NCI-H1436 treated with DMSO at 0.1 percent for 48 hours (cell line): ENCODE results near the gene ADARB2.
"Not testable (repeated sequence)": the region's sequence is repeated elsewhere in the genome, so short reads cannot be mapped to it uniquely, and the experiment has no call there.

Experiments
- DNase-seq: peaks from one replicate; lab custom pipeline; 2025; lab: John Stamatoyannopoulos, UW

ADARB2 gene

DNA sequence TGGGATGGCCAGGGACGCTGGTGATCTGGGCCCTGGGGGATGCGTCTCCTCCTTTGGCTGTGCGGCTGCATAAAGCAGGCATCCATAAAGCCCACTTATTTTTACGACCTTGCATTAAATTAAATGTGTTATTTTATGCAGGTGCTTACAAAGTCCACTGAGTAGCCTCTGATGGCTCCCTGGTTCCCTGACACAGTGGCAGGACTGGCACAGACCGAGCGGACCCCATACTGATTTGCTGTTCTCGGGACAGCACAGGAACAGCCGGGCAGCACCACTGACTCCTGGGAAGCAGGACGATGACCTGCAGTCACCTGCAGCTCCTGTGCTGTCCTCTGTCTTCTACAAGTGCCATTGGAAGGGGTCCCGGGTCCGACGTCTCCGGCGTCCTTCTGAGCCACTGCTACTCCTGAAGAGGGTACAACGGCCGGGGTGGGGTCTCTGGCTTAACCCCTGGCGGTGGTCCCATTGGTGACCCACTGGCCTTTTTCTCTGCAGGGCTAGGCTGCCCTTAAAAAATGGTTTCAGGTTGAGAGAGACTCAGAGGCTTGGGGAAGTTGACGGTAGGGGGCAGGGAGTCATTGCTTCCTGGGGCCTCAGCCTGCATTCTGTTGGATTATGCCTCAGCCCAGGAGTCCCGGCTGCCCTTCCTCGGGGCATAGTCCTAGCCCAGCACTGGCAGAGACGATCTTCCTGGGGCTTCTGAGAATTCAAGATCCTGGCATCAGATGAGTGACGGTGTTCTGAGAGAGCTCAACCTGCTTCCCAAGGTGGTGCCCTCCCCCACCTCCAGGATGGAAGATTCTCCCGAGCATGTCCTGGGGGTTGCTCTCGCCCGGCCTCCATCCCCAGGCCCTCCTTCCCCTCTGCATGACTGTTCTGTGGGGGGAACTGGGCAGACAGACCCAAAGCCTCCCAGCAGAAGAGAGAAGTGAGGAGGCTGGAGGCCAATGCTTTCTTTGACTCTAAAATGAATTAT is 330.1 kb downstream of the ADARB2 start:
- no peak for DNase-seq

DNA sequence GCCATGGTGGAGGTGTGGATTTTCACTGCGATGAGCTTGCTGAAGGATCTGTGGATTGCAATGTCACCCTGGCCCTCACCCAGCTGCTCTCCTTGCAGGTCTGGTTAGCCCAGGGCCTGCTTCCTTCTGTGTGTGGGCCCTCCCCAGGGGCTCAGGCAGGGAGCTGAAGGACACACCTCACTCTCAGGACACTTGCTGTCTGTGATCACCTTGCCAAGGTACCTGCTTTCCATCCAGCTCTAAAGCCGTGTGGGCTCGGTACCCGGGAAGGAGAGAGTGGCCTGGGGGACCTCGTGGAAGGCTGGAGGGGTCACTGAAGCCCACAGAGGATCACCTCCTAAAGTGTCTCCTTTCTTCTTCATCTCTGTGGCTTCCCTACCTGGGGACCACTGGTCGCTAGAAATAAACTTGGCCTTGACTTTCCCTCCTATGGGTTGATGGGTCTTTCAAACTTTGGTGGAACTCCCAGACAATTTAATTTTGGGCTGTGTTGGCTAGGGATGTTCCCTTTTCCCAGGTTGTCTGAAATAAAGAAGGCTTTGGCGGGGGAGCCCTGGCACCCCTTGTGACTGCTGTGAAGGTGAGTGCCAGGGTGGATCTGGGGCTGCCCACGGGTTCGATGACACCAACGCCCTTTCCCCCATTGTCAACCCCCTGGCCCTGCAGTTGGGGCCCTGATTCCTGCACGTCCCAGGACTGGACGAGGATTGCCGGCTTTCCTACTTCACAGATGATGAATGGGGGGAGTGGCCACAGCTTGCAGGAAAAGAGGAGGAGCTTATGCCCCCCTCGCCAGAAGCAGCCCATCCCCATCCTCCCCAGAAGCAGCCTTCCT is 331.0 kb downstream of the ADARB2 start:
- DNase-seq: no peak

DNA sequence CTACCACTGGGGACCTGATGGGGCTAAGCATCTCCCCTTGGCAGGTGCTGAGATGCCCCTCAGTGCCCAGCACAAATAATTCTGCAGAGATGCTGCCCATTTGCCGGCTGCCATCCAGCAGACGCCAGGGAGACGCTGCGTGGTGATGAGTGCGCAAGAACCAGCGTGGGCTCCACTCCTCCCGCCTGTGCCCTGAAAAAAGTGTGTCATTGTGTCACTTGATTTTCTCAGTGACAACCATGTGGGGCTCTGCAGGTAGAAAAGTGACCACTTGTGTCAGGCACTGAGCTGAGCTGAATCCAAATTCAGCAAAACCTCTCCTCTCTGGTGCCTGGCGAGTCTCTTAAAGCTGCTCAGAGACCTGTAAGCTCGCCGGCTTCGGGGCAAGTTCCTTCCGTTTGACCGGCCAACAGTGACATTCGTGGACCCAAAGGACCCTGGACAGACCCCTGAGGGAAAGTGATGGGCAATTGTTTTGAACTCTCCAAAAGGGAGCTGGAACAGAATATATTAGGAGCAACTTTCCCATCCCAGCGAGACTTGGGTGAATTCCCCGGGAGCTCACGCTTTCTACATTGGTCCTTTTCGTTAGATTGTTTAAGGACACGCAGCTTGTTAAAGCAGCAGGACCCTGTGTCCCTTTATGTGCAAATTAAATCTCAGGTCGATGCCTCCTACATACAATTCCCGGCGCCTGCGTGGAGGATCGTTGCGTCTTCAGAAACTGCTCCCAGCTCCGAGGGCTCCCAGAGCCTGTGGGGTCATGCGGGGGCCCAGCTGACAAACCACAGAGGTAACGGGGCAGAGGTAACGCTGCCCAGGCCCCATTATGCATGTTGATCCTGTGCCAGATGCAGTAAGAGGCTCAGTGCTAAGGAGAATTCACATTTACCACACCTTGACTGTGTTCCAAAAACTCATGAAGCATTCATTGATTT is 332.7 kb downstream of the ADARB2 start:
- no peak for DNase-seq

DNA sequence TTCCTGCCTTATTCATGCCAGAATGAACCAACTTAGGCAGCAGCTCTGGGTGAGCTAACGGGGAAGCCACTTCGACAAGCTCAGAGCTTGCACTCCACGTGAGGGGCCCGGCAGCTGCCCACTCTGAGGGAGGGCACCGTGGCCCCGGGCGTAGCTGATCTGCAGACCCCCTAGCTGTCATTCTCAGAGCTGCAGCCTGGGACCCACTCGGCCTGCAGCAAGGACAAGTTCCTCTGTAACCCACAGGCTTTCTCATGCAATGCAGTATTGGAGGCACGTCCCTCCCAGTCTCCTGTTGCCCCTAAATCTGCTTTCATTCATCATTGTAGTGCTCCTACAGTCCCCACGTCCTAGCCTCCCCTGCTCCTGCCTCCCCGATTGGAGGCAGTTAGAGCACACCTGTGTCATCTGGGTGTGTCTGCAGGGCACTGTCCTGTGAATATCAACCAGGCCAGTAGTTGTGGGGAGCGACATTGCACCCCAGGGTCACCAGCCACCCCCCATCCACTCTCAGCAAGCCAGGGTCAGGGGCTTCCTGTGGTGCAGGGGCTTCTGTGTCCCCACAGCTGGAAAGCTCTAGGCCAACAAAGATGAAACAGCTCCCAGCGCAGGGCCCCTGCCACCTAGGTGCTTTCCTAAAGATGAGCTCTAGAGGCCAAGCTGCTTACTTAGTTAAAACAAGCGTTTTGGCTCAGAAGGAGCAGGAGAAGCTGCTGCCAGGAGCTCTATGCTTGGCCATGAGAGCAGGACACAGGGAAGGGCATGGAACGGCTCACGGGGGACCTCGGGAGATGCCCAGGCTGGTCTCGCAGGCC is 333.6 kb downstream of the ADARB2 start:
- DNase-seq: no peak

DNA sequence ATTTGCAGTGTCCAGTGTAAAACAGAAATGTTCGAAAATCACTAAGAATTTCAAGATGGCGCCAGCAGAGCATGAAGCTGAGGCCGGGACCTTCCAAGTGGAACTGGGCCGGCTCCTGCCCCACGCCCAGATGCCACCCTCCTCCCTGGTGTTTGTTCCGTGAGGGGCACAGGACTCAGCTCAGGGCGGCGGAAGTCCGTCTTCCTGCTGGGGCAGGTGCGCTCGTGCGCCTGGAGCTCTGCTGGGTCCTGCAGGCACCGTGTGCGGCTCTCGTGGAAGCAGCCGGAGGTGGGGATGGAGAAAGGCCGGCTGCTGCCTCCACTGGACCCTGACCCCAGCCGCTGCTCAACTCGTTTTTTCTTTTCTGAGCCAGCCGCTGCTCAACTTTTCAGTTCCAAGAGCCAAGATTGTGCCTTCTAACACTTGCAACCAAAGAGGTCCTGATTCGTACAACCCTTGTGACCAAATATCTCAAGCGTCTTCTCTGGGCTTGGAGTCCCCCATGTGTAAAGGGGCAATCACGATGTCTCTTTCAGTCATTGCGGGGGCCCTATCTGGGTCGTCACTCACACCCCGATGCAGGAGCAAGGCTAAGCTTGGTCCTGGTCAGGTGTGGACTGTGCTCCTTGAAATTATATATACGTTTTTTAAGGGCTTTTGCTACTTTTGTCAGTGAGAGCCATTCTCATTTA is 334.4 kb downstream of the ADARB2 start:
- no peak for DNase-seq

GRCh38 chr10:1402016-1402770 is 335.1 kb downstream of the ADARB2 start:
- no peak for DNase-seq

GRCh38 chr10:1401071-1401965 is 336.0 kb downstream of the ADARB2 start:
- no peak for DNase-seq

DNA sequence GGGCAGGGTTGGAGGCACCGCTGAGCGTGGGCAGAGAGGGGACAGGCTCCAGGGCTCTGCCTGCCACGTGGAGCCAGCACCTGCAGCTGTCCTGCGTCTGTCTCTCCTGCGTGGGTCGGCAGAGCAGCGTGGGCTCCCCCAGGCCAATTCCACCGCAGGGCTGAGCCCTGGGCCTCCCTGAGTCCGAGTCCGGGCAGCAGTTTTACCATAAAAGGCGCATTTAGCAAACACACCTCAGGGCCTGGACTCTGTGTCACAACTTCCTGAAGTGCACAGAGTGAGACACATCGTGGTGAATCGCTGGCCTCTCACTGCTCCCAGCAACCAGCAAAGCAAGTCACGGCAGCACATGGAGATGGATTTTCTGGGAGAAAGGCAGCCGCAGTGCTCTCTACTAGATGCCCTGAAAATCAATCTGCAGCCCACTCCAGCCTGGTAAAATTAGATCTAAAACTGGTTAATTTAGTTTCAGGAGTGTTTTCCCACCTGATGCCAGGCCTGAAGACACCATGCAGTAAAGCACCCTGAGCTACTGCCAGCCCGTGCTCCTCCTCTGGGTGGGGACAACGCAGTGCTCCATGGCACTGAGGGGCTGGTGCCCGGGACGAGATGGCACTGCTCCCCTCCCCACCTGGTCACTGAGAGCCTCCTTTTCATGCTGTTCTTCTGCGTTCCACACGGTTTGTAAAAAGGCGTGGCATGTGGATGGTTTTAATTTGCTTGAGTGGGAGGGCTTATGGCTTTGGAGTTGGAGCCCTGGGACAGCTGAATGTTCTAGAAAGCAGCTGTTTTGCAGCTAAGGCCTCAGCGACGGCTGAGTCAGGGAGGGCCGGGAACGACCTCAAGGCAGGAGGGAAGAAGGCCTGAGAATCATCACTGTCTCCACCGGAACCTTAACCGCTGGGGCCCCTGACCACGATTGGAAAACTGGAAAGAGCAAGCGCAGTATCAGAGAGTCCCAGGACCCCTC is 336.9 kb downstream of the ADARB2 start:
- DNase-seq: no peak

- DNase-seq: no peak
Observed at GRCh38 chr10:1399431-1400100, 337.8 kb downstream of the ADARB2 start.

DNA sequence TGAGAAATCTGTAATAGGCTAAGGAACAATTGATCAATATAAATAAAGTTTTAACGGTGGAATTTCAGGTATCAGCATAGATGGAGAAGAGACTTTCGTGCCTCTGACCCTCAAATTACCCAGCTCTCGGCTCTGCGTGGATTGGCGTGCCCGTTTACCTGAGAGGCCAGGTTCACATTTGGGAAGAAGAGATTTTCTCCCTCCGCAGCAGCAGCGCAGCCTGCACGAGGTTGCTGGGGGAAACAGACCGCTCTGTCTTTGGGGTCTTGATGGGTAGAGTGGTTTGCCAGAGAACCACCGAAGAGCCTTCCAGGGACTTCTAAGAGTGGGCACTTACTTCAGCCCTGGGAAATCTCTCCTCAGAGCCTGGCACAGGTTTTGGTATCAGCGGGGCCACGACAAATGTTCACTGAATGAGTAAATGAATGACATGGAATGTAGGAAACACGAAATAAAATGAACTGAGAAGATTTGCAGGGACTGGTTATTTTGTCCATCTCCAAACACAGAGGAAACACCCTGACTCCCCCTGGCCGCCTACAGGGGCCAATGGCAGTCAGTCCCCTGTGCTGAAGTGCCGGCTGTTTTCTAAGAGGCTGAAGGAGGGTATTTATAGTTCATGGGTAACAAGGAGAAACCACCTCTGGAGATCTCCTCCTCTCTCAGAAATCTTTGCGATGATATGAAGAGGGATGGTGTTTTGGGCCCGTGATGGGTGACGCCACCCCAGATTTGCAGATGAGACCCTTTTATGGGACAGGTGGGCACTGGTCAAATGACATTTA is 338.5 kb downstream of the ADARB2 start:
- no peak for DNase-seq

DNA sequence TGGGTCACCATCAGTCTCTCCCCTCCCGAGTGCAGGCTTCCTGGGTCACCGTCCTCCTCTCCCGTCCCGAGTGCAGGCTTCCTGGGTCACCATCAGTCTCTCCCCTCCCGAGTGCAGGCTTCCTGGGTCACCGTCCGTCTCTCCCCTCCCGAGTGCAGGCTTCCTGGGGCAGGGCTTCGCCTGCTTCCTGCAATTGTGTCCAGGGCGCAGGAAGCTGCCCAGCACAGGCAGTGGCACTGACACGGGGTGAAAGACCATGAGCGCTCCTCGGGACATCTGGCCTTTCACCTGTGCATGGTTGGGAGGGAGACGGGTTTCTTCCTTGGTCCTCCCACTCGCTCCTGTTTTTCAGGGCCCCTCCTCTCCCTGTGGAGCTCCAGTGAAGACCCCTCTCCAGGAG is 339.2 kb downstream of the ADARB2 start:
- DNase-seq: not testable (repeated sequence)

DNA sequence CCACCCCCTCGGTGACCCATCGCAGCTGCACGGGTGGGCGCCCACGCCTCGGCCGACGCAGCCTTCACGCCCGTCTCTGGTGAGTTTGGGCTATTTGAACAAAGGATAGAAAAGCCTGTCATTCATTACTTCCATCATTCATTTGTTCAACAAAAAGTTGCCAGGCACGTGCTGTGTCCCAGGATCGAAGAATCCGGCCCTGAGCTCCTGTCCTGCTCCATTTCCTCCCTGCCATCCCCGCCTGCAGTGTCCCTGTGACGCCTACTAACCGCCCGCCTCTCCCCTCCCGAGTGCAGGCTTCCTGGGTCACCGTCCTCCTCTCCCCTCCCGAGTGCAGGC is 341.1 kb downstream of the ADARB2 start:
- no peak for DNase-seq

DNA sequence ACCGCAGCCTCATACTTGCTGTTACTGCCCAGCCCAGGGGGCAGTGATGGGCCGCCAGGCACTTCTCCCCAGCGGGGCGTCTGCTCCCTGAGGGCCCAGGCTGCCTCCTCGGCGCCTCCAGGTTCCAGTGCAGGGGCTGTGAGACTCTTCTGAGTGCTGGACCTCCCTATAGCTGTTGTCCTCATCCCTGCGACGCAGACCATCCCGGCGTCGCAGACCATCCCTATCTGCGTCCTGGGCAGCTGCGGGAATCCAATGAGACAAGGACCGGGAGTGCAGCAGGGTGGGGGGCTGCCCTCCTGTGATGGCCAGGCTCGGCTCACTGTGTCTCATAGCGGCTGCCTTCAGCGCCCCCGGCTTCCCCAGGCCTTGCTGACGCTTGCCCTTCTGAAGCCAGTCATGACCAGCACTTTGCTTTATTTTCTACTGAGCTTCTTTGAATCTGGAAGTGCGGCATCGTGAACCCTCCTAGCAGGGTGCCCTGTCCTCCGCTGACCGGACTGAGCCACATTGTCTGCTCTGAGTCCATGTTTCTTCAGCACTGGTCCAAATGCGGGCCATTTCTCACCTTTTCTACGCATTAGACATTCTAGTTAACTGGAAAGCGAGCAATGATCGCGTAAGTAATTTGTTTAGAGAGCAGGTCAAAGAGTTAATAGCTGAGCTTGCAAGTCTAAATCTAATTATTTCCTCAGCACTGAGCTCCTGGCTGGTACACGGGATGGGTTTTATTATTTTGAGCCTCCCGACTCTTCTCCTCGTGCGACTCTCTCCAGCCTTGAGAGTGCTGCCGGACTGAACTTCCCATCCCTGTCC is 341.6 kb downstream of the ADARB2 start:
- no peak for DNase-seq

DNA sequence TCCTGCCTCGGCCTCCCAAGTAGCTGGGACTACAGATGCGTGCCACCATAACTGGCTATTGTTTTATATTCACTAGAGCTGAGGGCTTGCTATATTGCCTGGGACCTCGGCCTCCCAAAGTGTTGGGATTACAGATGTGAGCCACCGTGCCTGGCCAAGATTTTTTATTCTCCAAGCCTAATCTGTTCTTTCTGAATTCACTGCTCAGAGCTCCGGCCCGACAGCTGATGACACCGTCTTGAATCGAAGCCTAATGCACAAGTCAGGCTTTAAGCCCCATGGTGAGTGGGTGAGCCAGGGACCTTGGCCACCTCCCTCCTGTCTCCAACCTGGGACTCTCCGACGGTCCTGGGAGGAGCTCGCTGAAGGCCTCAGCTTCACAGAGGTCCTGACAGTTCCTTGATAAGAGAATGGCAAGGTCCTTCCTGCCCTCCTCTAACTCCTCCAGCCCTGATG is 342.3 kb downstream of the ADARB2 start:
- DNase-seq: no peak
